Measurements from ENCODE around the gene SLC35F1. TPM values are rescaled to one million over a fixed set of nuclear protein-coding genes. Genes with fewer than 3 reads are reported as not detected.

SLC35F1 gene
- total RNA-seq, 2 donors from 2014 or later: under 0.01 to 0.78 TPM

- Histone ChIP-seq H3K27me3 (no peaks in the 10 kb centered on the region), H3K4me1 (no peaks in the 10 kb centered on the region), H3K27ac (no peak overlapping the region), H3K9me3 (no peaks in the 10 kb centered on the region), H3K4me3 (no peak overlapping the region), H3K36me3 (replicated peaks in 1 of 2; ENCODE audit: insufficient read depth in 1 of 2, low read depth in 2 of 2) (no peaks in the 10 kb centered on the region)
- ATAC-seq: no peak
- intact Hi-C loops (cut with DNase I): no loop called here
- DNase-seq: no peak
- TF ChIP-seq CTCF (IDR thresholded peaks at IDR 0.05) (no peak), POLR2A (IDR thresholded peaks at IDR 0.05) (no peak)
- WGBS, 2 donors: 27 to 42% methylated on average over 2 of the region's 2 CpGs
Measured at GRCh38 chr6:118044275-118044674, 137.2 kb downstream of the SLC35F1 start.

DNA sequence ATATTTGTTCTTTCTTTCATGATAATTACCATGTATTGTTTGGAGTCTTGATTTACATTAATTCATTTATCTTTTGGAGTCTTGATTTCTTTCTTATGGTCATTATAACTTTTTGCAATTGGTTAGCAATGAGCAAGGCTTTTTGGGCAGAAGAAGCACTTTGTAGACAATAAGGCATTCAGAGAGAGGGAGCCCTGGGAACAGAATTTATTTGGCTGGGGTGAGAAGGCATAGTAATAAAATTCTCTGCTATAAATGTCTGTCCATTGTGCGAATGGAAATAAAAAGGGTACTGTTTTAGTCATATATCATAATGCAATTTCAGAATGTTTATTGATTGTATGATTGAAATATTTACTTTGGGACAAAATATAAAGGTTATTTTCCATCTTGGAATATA lies 147.0 kb downstream of the SLC35F1 start:
- 45 to 53% methylated on average over 1 of the region's 1 CpG for WGBS, 2 donors
- H3K9me3 ChIP-seq: no peaks in the 10 kb centered on the region
- no peaks in the 10 kb centered on the region for H3K27me3 ChIP-seq
- no peak overlapping the region for H3K27ac ChIP-seq
- no peaks in the 10 kb centered on the region for H3K4me1 ChIP-seq
- DNase-seq: no peak
- intact Hi-C loops (cut with DNase I): no loop called here
- H3K36me3 ChIP-seq (replicated peaks in 1 of 2; ENCODE audit: insufficient read depth in 1 of 2, low read depth in 2 of 2): no peaks in the 10 kb centered on the region
- no peak for ATAC-seq
- TF ChIP-seq POLR2A (IDR thresholded peaks at IDR 0.05) (no peak), CTCF (IDR thresholded peaks at IDR 0.05) (no peak)
- no peak overlapping the region for H3K4me3 ChIP-seq

GRCh38 chr6:118061666-118062065 lies 154.6 kb downstream of the SLC35F1 start:
- TF ChIP-seq CTCF (IDR thresholded peaks at IDR 0.05) (no peak), POLR2A (IDR thresholded peaks at IDR 0.05) (no peak)
- intact Hi-C loops (cut with DNase I): no loop called here
- ATAC-seq (no peak), DNase-seq (no peak)
- Histone ChIP-seq H3K4me3 (no peak overlapping the region), H3K9me3 (no peaks in the 10 kb centered on the region), H3K36me3 (replicated peaks in 1 of 2; ENCODE audit: insufficient read depth in 1 of 2, low read depth in 2 of 2) (no peaks in the 10 kb centered on the region), H3K27me3 (no peaks in the 10 kb centered on the region), H3K27ac (no peak overlapping the region), H3K4me1 (no peaks in the 10 kb centered on the region)
- WGBS, 2 donors: 81% methylated on average over 6 to 8 of the region's 8 CpGs

- no peaks in the 10 kb centered on the region for H3K9me3 ChIP-seq
- TF ChIP-seq POLR2A (IDR thresholded peaks at IDR 0.05): no peak
- TF ChIP-seq CTCF (IDR thresholded peaks at IDR 0.05): no peak
- H3K36me3 ChIP-seq (replicated peaks in 1 of 2; ENCODE audit: insufficient read depth in 1 of 2, low read depth in 2 of 2): no peaks in the 10 kb centered on the region
- no peak overlapping the region for H3K27ac ChIP-seq
- ATAC-seq (no peak), DNase-seq (no peak)
- H3K4me3 ChIP-seq: no peak overlapping the region
- no peaks in the 10 kb centered on the region for H3K4me1 ChIP-seq
- 17 to 30% methylated on average over 2 of the region's 2 CpGs for WGBS, 2 donors
- intact Hi-C loops (cut with DNase I): no loop called here
- H3K27me3 ChIP-seq: no peaks in the 10 kb centered on the region
Measured at GRCh38 chr6:118080547-118080946, 173.5 kb downstream of the SLC35F1 start.

DNA sequence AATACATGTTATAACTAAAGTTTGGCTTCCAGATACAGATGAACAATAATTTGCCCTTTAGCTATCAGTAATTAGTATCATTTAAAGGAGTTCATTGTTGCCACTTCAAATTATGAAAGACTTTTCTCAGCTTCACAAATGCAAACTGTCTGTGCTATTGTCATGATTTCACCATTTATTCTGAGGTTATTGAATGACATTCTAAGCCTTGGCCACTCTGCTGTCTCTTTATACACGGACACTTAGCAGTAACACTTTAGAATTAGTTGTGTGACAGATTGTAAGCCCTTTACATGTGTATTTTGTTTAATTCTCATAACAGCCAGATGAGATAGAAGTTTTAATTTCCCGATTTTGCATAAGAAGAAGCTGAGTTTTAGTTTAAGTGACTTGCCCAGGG lies 176.6 kb downstream of the SLC35F1 start:
- TF ChIP-seq CTCF (IDR thresholded peaks at IDR 0.05): no peak
- no peak for TF ChIP-seq POLR2A (IDR thresholded peaks at IDR 0.05)
- Histone ChIP-seq H3K9me3 (no peaks in the 10 kb centered on the region), H3K27me3 (no peaks in the 10 kb centered on the region), H3K4me1 (no peaks in the 10 kb centered on the region), H3K36me3 (replicated peaks in 1 of 2; ENCODE audit: insufficient read depth in 1 of 2, low read depth in 2 of 2) (no peaks in the 10 kb centered on the region), H3K27ac (no peak overlapping the region), H3K4me3 (no peak overlapping the region)
- no peak for DNase-seq
- intact Hi-C loops (cut with DNase I): no loop called here
- 34 to 71% methylated on average over 2 of the region's 2 CpGs for WGBS, 2 donors
- ATAC-seq: no peak
